Measurements from ENCODE around the gene TMEM139. TPM values are rescaled to one million over a fixed set of nuclear protein-coding genes. Genes with fewer than 3 reads are reported as not detected.
"Not testable (repeated sequence)": the region's sequence is repeated elsewhere in the genome, so short reads cannot be mapped to it uniquely, and the experiment has no call there.

The TMEM139 gene
- total RNA-seq, 3 donors from 2014 or later = 0.19 to 0.32 TPM; not detected in 1

GRCh38 chr7:143248761-143249354 is 35.9 kb upstream of the TMEM139 start:
- no peak overlapping the region for H3K4me3 Mint-ChIP-seq
- ATAC-seq (no peak), DNase-seq (no peak)
- H3K36me3 Mint-ChIP-seq (ENCODE audit: insufficient read depth) = peaks cover 8% of the 10 kb centered on the region
- no peaks in the 10 kb centered on the region for H3K27me3 Mint-ChIP-seq (ENCODE audit: low read depth)
- peaks cover 82% of the 10 kb centered on the region for H3K4me1 Mint-ChIP-seq (ENCODE audit: low read depth)
- H3K9me3 Mint-ChIP-seq = peaks cover 26% of the 10 kb centered on the region

DNA sequence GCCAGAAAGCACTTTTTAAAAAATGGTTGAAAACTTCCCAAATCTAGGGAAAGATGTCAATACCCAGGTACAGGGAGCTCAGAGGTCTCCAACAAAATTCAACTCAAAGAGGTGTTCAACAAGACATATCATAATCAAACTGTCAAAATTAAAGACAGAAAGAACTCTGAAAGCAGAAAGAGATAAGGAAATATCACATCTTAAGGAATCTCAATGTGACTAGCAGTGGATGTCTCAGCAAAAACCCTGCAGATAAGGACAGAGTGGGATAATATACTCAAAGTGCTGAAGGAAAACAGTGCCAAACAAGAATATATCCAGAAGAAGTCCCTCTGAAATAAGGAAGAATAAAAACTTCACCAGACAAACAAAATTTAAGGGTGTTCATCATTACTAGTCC is 34.6 kb upstream of the TMEM139 start:
- H3K36me3 Mint-ChIP-seq (ENCODE audit: insufficient read depth) = peaks cover 9% of the 10 kb centered on the region
- H3K27me3 Mint-ChIP-seq (ENCODE audit: low read depth) = no peaks in the 10 kb centered on the region
- DNase-seq (no peak), ATAC-seq (no peak)
- H3K9me3 Mint-ChIP-seq = peaks cover 31% of the 10 kb centered on the region
- no peak overlapping the region for H3K4me3 Mint-ChIP-seq
- peaks cover 79% of the 10 kb centered on the region for H3K4me1 Mint-ChIP-seq (ENCODE audit: low read depth)

DNA sequence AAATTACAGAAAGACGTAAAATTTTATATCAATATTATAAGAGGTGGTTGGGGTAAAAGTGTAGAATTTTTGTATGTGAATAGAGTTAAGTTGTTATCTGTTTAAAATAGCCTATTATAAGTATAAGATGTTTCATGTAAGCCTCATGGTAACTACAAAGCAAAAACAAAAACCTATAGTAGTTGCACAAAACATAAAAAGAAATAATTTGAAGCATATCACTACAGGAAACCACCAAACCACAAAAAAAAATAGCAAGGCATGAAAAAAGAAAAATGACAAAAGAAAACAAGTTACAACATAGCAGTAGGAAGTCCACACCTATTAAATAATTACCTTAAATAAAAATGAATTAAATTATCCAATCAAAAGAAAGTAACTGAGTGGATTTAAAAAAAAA is 33.9 kb upstream of the TMEM139 start:
- H3K27me3 Mint-ChIP-seq (ENCODE audit: low read depth) = no peaks in the 10 kb centered on the region
- peaks cover 9% of the 10 kb centered on the region for H3K36me3 Mint-ChIP-seq (ENCODE audit: insufficient read depth)
- no peak for ATAC-seq
- H3K4me3 Mint-ChIP-seq = peak overlapping the region; percentile 24
- peaks cover 31% of the 10 kb centered on the region for H3K9me3 Mint-ChIP-seq
- peaks cover 78% of the 10 kb centered on the region for H3K4me1 Mint-ChIP-seq (ENCODE audit: low read depth)
- no peak for DNase-seq

- Mint-ChIP-seq H3K4me1 (ENCODE audit: low read depth) (peaks cover 77% of the 10 kb centered on the region), H3K27me3 (ENCODE audit: low read depth) (no peaks in the 10 kb centered on the region), H3K36me3 (ENCODE audit: insufficient read depth) (peaks cover 9% of the 10 kb centered on the region), H3K9me3 (peaks cover 31% of the 10 kb centered on the region), H3K4me3 (no peak overlapping the region)
- DNase-seq (no peak), ATAC-seq (peak in 1 of 2 donors; percentile 73)
Observed at GRCh38 chr7:143252006-143252405, 32.8 kb upstream of the TMEM139 start.

- Mint-ChIP-seq H3K9me3 (peaks cover 17% of the 10 kb centered on the region), H3K27me3 (ENCODE audit: low read depth) (no peaks in the 10 kb centered on the region), H3K36me3 (ENCODE audit: insufficient read depth) (peaks cover 6% of the 10 kb centered on the region), H3K4me1 (ENCODE audit: low read depth) (peaks cover 77% of the 10 kb centered on the region), H3K4me3 (no peak overlapping the region)
- no peak for DNase-seq
- no peak for ATAC-seq
Observed at GRCh38 chr7:143255564-143255963, 29.2 kb upstream of the TMEM139 start.

DNA sequence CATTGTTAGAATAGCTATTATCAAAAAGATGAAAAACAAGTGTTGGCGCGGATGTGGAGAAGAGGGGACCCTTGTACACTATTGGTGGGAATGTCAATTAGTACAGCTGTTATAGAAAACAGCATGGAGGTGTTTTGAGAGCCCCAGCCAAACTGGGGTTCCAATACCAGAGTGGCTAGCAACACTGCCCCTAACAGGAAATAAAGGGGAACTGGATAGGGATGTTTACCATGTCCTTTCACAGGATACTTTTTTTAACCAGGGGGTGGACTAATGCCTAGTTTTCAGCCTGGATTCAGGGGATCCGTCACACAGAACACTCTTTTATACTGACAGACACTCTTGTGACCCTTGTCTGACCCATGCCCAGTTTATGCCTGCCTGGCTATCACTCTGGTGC is 28.4 kb upstream of the TMEM139 start:
- ATAC-seq (no peak), DNase-seq (no peak)
- Mint-ChIP-seq H3K9me3 (peaks cover 17% of the 10 kb centered on the region), H3K4me1 (ENCODE audit: low read depth) (peaks cover 70% of the 10 kb centered on the region), H3K27me3 (ENCODE audit: low read depth) (no peaks in the 10 kb centered on the region), H3K36me3 (ENCODE audit: insufficient read depth) (peaks cover 6% of the 10 kb centered on the region), H3K4me3 (no peak overlapping the region)

- Mint-ChIP-seq H3K4me3 (no peak overlapping the region), H3K4me1 (ENCODE audit: low read depth) (peaks cover 67% of the 10 kb centered on the region), H3K9me3 (peaks cover 17% of the 10 kb centered on the region), H3K27me3 (ENCODE audit: low read depth) (no peaks in the 10 kb centered on the region), H3K36me3 (ENCODE audit: insufficient read depth) (peaks cover 6% of the 10 kb centered on the region)
- DNase-seq = no peak
- no peak for ATAC-seq
Observed at GRCh38 chr7:143256932-143257331, 27.8 kb upstream of the TMEM139 start.

DNA sequence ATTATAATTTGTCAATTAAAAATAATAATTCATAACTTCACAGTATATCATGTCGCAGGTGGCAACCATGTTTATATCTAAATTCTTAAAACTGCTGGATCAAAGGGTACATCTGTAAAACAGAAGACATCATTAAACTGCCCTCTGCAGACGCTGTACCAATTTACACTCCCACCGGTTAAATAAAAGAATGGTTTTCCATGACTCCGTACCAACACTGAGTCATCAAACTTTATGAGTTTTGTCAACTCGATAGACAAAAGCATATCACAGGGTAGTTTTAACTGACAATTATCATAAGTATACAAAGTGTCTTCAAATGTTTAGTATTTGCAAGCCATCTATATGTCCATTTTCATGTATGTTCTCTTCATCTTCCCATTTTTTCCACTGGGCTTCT is 27.3 kb upstream of the TMEM139 start:
- Mint-ChIP-seq H3K9me3 (peaks cover 13% of the 10 kb centered on the region), H3K36me3 (ENCODE audit: insufficient read depth) (peaks cover 6% of the 10 kb centered on the region), H3K4me1 (ENCODE audit: low read depth) (peaks cover 67% of the 10 kb centered on the region), H3K4me3 (no peak overlapping the region), H3K27me3 (ENCODE audit: low read depth) (no peaks in the 10 kb centered on the region)
- ATAC-seq = no peak
- DNase-seq = no peak

DNA sequence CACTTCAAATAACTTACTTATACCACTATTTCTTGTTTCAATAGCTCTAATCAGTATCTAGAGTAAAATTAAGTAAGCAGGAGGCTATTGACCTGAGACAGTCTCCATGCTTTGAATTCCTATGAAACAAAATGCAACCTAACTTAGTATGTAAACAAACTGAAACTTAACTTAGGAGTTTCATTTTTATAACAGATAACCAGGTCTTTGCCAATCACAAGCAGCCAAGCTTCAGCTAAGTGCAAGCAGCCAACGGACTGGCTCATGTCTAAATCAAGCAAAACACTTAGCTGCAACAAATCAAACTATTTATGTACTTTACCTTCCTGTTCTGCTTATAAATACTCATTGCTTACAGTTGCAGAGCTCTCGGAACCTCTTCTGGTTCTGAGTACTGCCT is 25.9 kb upstream of the TMEM139 start:
- H3K4me3 Mint-ChIP-seq = peak overlapping the region; percentile 71
- peaks cover 66% of the 10 kb centered on the region for H3K4me1 Mint-ChIP-seq (ENCODE audit: low read depth)
- H3K9me3 Mint-ChIP-seq = peaks cover 5% of the 10 kb centered on the region
- DNase-seq (no peak), ATAC-seq (peak in 1 of 2 donors; percentile 30)
- H3K27me3 Mint-ChIP-seq (ENCODE audit: low read depth) = no peaks in the 10 kb centered on the region
- H3K36me3 Mint-ChIP-seq (ENCODE audit: insufficient read depth) = peaks cover under 1% of the 10 kb centered on the region

GRCh38 chr7:143259765-143260164 is 25.0 kb upstream of the TMEM139 start:
- Mint-ChIP-seq H3K27me3 (ENCODE audit: low read depth) (no peaks in the 10 kb centered on the region), H3K9me3 (no peaks in the 10 kb centered on the region), H3K4me1 (ENCODE audit: low read depth) (peaks cover 71% of the 10 kb centered on the region), H3K36me3 (ENCODE audit: insufficient read depth) (peaks cover 4% of the 10 kb centered on the region), H3K4me3 (no peak overlapping the region)
- no peak for ATAC-seq
- no peak for DNase-seq

- no peak for ATAC-seq
- no peaks in the 10 kb centered on the region for H3K27me3 Mint-ChIP-seq (ENCODE audit: low read depth)
Observed at GRCh38 chr7:143261901-143262300, 22.9 kb upstream of the TMEM139 start.

DNA sequence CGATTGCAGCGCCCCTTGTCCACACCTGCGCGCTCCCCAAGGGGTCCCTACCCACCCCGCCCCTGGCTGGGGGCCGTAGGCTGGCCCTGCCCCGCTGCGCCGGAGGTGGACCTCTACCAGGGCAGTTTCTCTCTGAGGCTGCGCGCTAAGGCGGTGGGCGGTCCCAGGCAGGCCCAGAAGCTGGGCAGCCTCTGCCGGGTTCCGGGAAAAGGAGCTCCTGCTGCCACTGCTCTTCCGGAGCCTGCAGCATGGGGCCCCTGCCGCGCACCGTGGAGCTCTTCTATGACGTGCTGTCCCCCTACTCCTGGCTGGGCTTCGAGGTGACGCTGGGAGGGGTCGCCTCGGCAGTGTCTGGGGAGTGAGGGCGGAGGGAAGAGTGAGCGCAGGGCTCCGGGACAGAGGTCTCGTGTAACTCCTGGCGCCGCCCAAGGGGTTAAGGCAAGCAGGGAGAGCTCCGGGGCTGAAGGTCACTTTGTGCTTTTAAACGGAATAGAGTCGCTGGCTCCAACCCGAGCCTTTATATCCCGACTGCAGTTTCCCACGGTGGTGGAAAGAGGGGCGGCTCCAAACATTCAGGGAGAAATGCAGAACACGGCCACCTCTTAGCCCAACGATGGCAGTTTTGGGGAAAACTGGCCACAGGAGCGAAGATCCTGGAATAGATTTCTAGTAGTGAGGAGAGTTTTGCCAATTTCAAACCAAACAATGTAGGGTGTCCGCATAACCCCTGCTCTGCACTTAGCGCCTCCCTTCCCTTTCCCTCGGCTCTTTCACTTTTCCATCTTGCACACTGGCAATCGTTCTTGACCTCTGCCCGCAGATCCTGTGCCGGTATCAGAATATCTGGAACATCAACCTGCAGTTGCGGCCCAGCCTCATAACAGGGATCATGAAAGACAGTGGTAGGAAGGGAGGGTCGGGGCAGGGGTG is 21.2 kb upstream of the TMEM139 start, which contains the start of gene GSTK1:
Gene GSTK1, plus strand, starts transcription at position 176 of the 930 bp plus-strand sequence. Its CDS starts 73 bp downstream, at position 249.
- ATAC-seq (peak; percentile 97 to 98), DNase-seq (peak; percentile 73)
- Mint-ChIP-seq H3K27me3 (ENCODE audit: low read depth) (no peaks in the 10 kb centered on the region), H3K9me3 (no peaks in the 10 kb centered on the region), H3K4me1 (ENCODE audit: low read depth) (peaks cover 60% of the 10 kb centered on the region), H3K36me3 (ENCODE audit: insufficient read depth) (peaks cover 15% of the 10 kb centered on the region), H3K4me3 (peak within 1 kb of the TSS; percentile 98)

More at GRCh38 chr7:143261901-143262300, 22.9 kb upstream of the TMEM139 start:
- H3K9me3 Mint-ChIP-seq = no peaks in the 10 kb centered on the region
- H3K36me3 Mint-ChIP-seq (ENCODE audit: insufficient read depth) = peaks cover 13% of the 10 kb centered on the region
- H3K4me3 Mint-ChIP-seq = peak overlapping the region; percentile 98
- H3K4me1 Mint-ChIP-seq (ENCODE audit: low read depth) = peaks cover 67% of the 10 kb centered on the region
- no peak for DNase-seq

DNA sequence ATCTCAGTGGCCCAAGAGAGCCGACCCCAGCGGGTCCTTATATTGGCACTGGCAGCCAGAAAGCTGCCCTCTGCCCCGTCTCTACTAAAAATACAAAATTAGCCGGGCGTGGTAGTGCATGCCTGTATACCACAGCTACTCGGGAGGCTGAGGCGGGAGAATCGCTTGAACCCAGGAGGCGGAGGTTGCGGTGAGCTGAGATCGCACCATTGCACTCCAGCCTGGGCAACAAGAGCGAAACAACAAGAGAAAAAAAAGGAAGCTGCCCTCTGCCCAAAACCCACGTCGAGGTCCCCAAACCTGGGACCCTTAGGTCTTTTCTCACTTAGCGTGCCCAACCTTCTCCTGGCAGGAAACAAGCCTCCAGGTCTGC is 20.6 kb upstream of the TMEM139 start:
- Mint-ChIP-seq H3K4me1 (ENCODE audit: low read depth) (peaks cover 56% of the 10 kb centered on the region), H3K36me3 (ENCODE audit: insufficient read depth) (peaks cover 21% of the 10 kb centered on the region), H3K4me3 (peak overlapping the region; percentile 98)
- not testable (repeated sequence) for H3K9me3 Mint-ChIP-seq; DNase-seq; ATAC-seq; H3K27me3 Mint-ChIP-seq (ENCODE audit: low read depth)

DNA sequence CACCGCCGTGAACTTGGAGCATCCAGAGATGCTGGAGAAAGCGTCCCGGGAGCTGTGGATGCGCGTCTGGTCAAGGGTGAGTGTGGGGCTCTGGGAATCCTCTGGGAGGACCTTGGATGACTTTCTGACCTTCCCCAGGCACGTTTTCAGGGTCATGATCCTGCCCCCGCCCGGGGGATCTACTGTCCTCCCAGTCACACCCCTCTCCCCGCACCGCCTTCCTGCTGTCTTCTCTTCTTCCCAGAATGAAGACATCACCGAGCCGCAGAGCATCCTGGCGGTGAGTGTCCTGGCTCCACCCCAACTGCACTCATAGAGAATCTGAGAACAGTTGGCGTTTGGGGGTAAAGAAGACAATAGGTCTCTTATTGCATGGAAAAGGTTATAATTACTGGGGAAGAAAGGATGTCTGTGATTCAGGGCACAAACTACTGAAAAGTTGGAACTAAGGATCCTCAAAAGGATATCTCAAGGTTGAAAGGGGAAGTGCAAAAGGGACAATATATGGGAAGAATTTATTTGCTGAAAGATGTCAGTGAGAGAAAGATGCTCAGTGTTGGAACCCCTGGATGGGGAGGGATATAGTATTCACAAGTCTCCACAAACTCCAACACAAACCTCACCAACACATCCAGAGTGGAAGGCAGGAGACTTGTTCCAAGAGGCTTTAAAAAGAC is 19.6 kb upstream of the TMEM139 start:
- Mint-ChIP-seq H3K27me3 (ENCODE audit: low read depth) (no peaks in the 10 kb centered on the region), H3K9me3 (no peaks in the 10 kb centered on the region), H3K4me3 (peak overlapping the region; percentile 98)

More for the DNA sequence above, 19.6 kb upstream of the TMEM139 start:
- H3K36me3 Mint-ChIP-seq (ENCODE audit: insufficient read depth) = peaks cover 27% of the 10 kb centered on the region
- ATAC-seq (no peak), DNase-seq (no peak)
- peaks cover 48% of the 10 kb centered on the region for H3K4me1 Mint-ChIP-seq (ENCODE audit: low read depth)
